Heart left ventricle (tissue), 16 donors: ENCODE measurements around the gene KIF26B. TPM values are rescaled to one million over a fixed set of nuclear protein-coding genes. Genes with fewer than 3 reads are reported as not detected.

Experiments used
- ATAC-seq, 4 donors: fragments of 200-7000 bp; cut with Tn5 transposase; one replicate each; pipeline ENCODE4 v1.9.1; 2020 to 2022; ENCODE audit warnings: moderate library complexity in 4 of 4, mild to moderate bottlenecking in 3 of 4, moderate number of reproducible peaks in 1 of 4
- DNase-seq, 5 donors: peaks; one replicate each; pipeline ENCODE4 v3.0.0-alpha.2; 2020
- H3K27ac ChIP-seq, 12 donors: fragments of 200-600 bp; sonication (generic) in 4 of 12; one replicate each; pipeline versions ENCODE4 v1.5.0 to v1.8.0; 2016 to 2022; ENCODE audit warnings: mild to moderate bottlenecking in 2 of 12
- H3K27me3 ChIP-seq, 9 donors: fragments of 200-600 bp; sonication (generic) in 2 of 9; one replicate each; pipeline versions ENCODE4 v1.5.1 to v1.8.0; 2016 to 2022; ENCODE audit warnings: mild to moderate bottlenecking in 3 of 9
- H3K36me3 ChIP-seq, 9 donors: fragments of 200-600 bp; sonication (generic) in 2 of 9; one replicate each; pipeline versions ENCODE4 v1.5.0 to v1.8.0; 2018 to 2022; ENCODE audit warnings: mild to moderate bottlenecking in 2 of 9
- H3K4me1 ChIP-seq, 12 donors: fragments of 200-600 bp; sonication (generic) in 4 of 12; one replicate each; pipeline versions ENCODE4 v1.5.0 to v1.8.0; 2016 to 2022; ENCODE audit warnings: mild to moderate bottlenecking in 3 of 12
- H3K4me3 ChIP-seq, 12 donors: fragments of 200-600 bp; sonication (generic) in 4 of 12; one replicate each; pipeline versions ENCODE4 v1.5.0 to v1.8.0; 2017 to 2022; ENCODE audit warnings: mild to moderate bottlenecking in 9 of 12, moderate library complexity in 4 of 12
- H3K9me3 ChIP-seq, 12 donors: fragments of 200-600 bp; sonication (generic) in 4 of 12; one replicate each; pipeline versions ENCODE4 v1.5.0 to v1.8.0; 2016 to 2022; ENCODE audit warnings: mild to moderate bottlenecking in 1 of 12
- CTCF ChIP-seq, 12 donors: fragments of 200-600 bp; sonication (generic) in 4 of 12; IDR thresholded peaks; one replicate each; pipeline versions ENCODE4 v1.5.0 to v1.8.0; 2018 to 2022; ENCODE audit warnings: antibody characterized with exemption in 12 of 12, mild to moderate bottlenecking in 5 of 12
- POLR2A ChIP-seq, 2 donors: fragments of 450-650 bp; IDR thresholded peaks; one replicate each; pipeline ENCODE4 v1.6.1; 2017; ENCODE audit warnings: antibody characterized with exemption in 2 of 2, mild to moderate bottlenecking in 2 of 2, moderate library complexity in 2 of 2
- WGBS, 4 donors: extraction: QIAGEN DNeasy Blood & Tissue Kit in 2 of 4; methylation state at CpG; one replicate each; pipeline versions ENCODE4 v1.1.5 to v1.1.7; 2013 to 2018; 5-methylcytosine and 5-hydroxymethylcytosine counted together
- intact Hi-C, 10 donors: fragments of 100-400 bp; cut with DNase I; formaldehyde crosslinking; loops; one replicate each; pipeline versions ENCODE4 v1.11.1 to v1.14.2; 2022
- polyA plus RNA-seq, 2 donors: library from polyadenylated mRNA; stranded (reverse); fragments of 200-250 nt; gene quantifications; one replicate each; pipeline ENCODE4 v1.2.3, GENCODE V29; 2013
- total RNA-seq, 9 donors: library from RNA; depleted of rRNA in 2 of 9; stranded (reverse); fragments of >200 nt in 2 of 9; fragmentation: NEBNext Ultra II Directional in 3 of 9; extraction: Animal tissue kit (Norgen Biotek cat#: 25700) in 3 of 9; gene quantifications; one replicate each; pipeline versions ENCODE4 v1.1.0 to v1.2.4, GENCODE V29; 2016 to 2023
- donor health status: ischemic (EF 13 %, LVEDD 7.1; RV severe dilation, severe dysfunction).
- donor health status: healthy with polysubstance abuse.
- donor health status: DM: no; HTN: yes; CAD: no.
- donor health status: DM: no; HTN: no; CAD: no.
- donor health status: ischemic (EF 25% LVEDD 6.9; RV normal size, moderate dysfunction).
- donor health status: ischemic (EF 25% LVEDD 5.7; RV mildly dilated, moderate dysfunction).
- donor health status: healthy.
- donor health status: DM: yes; HTN: yes; CAD: no.
- donor health status: ischemic (EF 35%, LVEDD 5.7; RV mildly dilated, moderate dysfunction).
- donor health status: nonischemic (EF 11% LVEDD 7.7; RV severe dilation, severe dysfunction).
- donor health status: DM: yes; HTN: yes; CAD: no.
- donor health status: PGD.
- donor health status: ischemic (EF 29% LVEDD 5.4; RV normal size, mild dysfunction).
- donor health status: nonischemic (EF 23%, LVEDD 6.1; RV moderate dilation, normal function).

The KIF26B gene
- total and polyA plus RNA-seq, 11 donors = 1.2 to 7.0 (median 2.3) TPM

DNA sequence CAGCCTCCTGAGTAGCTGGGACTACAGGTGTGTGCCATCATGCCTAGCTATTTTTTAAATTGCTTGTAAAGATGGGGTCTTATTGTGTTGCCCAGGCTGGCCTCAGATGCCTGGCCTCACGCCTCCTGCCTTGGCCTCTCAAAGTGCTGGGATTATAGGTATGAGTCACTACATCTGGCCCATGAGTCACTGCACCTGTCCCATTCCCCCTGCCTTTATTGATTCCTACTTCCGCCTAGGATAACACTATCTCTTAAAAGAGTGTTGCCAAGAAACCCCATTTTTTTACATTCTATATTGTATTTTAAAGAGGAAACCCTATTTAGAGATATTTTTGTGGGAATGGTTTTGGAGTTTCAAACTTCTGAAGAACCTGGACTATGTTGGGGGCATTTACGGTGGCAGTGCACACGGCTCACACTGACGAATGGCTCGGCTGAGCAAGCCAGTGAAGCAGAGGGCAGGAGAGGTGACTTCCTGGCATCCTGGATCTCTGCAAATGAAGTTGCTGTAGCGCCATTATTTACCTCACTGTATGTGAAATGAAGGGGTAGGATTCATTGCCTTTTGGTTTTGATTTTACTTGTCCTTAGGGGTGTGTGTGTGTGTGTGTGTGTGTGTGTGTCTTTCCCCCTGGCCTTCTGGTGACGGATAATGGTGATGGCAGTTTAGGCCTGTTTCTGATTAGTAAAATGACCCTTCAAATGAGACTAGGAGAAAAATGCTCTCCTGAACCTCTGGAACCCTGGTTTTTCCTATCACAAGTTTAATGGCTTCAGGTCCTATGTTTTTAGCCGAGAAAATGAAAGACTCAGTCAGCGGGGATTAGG is 22.5 kb downstream of the KIF26B start:
- WGBS, 4 donors = 85 to 88% (median 86%) methylated on average over 10 of the region's 10 CpGs
- intact Hi-C loops = no loop called here
- Histone ChIP-seq H3K9me3 (peaks cover 0 to 6% (median 0%) of the 10 kb centered on the region in 12 donors), H3K4me3 (no peak overlapping the region), H3K4me1 (peaks cover 0 to 7% (median 0%) of the 10 kb centered on the region in 12 donors), H3K27me3 (no peaks in the 10 kb centered on the region), H3K36me3 (no peaks in the 10 kb centered on the region), H3K27ac (no peak overlapping the region)
- ATAC-seq = no peak
- no peak for DNase-seq
- no peak for TF ChIP-seq CTCF (IDR thresholded peaks at IDR 0.05)
- no peak for TF ChIP-seq POLR2A (IDR thresholded peaks at IDR 0.05)

DNA sequence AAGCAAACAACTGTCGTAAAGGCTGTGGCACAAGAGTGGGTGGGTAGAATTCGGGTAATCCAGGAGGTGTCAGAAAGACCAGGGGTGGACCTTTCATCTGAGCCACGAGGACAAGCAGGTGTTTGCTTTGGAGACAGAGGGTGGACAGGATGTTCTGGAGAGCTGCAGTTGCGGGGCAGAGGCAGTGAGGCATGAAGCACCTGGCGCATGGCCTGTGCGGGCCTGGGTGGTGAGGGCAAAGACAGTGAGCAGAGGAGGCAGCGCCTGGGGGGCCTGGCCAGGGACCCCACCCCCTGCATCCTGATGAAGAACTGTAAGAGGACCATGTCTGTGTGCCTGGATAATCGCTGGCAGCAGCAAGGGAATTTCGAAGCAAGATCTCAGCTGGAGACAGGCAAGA is 24.9 kb downstream of the KIF26B start:
- intact Hi-C loops = no loop called here
- ATAC-seq (no peak), DNase-seq (no peak)
- Histone ChIP-seq H3K4me1 (peaks cover 0 to 7% (median 0%) of the 10 kb centered on the region in 12 donors), H3K27ac (no peak overlapping the region), H3K4me3 (no peak overlapping the region), H3K27me3 (no peaks in the 10 kb centered on the region), H3K9me3 (no peaks in the 10 kb centered on the region), H3K36me3 (no peaks in the 10 kb centered on the region)
- TF ChIP-seq POLR2A (IDR thresholded peaks at IDR 0.05) (no peak), CTCF (IDR thresholded peaks at IDR 0.05) (no peak)
- 66 to 77% (median 68%) methylated on average over 9 of the region's 9 CpGs for WGBS, 4 donors

DNA sequence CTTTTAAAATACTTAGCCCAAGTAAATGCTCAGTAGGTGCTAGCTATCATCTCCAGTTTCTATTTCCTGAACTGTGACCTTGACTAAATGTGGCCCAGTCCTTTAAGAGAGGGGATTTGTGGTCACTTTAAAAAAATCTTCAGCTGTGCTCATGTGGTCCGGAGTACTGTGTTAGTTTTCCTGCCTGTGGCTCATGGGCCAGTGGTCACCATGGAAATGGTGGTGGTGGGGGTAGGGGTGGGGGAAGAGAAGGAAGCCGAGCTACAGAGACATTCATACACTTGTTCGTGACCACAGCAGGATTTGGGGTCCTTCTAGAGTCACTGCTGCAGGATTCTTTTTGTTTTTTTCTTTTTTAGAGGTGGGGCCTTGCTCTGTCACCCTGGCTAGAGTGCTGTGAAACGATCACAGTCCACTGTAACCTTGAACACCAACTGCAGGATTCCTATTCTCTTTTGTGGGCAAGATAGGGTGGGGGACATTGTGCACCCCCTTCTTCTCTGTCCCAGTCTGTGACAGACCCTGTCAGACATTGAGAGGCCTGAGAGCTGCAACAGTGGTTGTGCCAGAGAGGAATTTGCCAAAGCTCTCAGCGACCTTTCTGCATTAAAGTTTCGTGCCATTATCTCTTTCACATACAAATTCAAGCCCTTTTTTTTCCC is 25.8 kb downstream of the KIF26B start:
- no peak for DNase-seq
- Histone ChIP-seq H3K4me3 (no peak overlapping the region), H3K9me3 (no peaks in the 10 kb centered on the region), H3K36me3 (no peaks in the 10 kb centered on the region), H3K4me1 (peaks cover 0 to 7% (median 0%) of the 10 kb centered on the region in 12 donors), H3K27ac (no peak overlapping the region), H3K27me3 (no peaks in the 10 kb centered on the region)
- intact Hi-C loops = no loop called here
- 41 to 49% (median 47%) methylated on average over 6 of the region's 6 CpGs for WGBS, 4 donors
- no peak for TF ChIP-seq POLR2A (IDR thresholded peaks at IDR 0.05)
- TF ChIP-seq CTCF (IDR thresholded peaks at IDR 0.05) = no peak
- ATAC-seq = peak in 1 of 4 donors; percentile 26

DNA sequence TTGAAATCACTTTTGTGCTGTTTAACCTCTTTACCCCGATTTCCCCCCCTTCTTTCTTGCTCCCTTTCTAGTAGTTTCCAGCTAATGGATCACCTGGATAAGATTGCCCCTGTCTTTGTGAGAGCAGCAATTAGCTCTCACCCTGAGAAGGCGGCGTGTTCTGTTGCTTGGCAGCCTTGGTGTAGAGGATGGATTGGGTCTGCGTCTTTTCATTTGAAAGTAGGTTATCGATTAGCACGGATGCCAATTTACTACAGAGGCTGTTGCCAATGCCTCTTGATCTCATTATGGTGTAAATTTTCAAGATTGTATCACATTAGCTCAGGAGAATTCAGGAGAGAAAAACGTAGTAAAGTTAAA is 26.4 kb downstream of the KIF26B start:
- TF ChIP-seq CTCF (IDR thresholded peaks at IDR 0.05) (no peak), POLR2A (IDR thresholded peaks at IDR 0.05) (no peak)
- no peak overlapping the region for H3K4me3 ChIP-seq
- H3K27me3 ChIP-seq = no peaks in the 10 kb centered on the region
- H3K4me1 ChIP-seq = peaks cover 0 to 7% (median 0%) of the 10 kb centered on the region in 12 donors
- 67 to 78% (median 70%) methylated on average over 7 of the region's 7 CpGs for WGBS, 4 donors
- no peak overlapping the region for H3K27ac ChIP-seq
- ATAC-seq (no peak), DNase-seq (no peak)
- no peaks in the 10 kb centered on the region for H3K9me3 ChIP-seq
- H3K36me3 ChIP-seq = no peaks in the 10 kb centered on the region
- intact Hi-C loops = no loop called here
